Activated CD4-positive, CD25-positive, alpha-beta regulatory T cell treated with anti-CD3 and anti-CD28 coated beads, Interleukin-2, amount 50 U/mL, for 24 hours (primary cell): ENCODE measurements around the gene SLC38A5.
A peak's percentile ranks its signal among the peaks of the same experiment; 100 is the strongest.

ENCODE experiments used
- ATAC-seq, 2 donors: fragments of 150-1000 bp; cut with Tn5 transposase; one replicate each; pipeline ENCODE4 v1.10.0; 2021; ENCODE audit warnings: mild to moderate bottlenecking in 1 of 2, moderate library complexity in 1 of 2

Gene SLC38A5

DNA sequence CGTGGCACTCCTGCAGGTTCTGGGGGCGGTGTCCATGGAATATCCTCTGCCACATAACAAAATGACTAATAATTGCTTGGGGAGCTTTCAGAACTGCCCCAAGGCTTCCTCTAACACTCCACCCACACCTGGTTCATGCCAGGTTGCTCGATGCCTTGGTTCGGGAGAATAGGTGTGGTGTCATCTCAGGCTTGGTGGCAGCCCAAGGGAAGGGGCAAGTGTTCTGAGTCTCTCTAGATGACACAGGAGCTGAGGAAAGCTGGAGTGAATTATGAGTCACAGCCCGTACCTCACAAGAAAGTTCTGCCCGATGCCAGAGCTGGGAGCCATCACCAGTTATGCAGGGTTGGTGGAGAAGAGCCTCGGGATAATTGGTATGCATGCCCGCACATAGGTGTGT, 20.6 kb upstream of the SLC38A5 start:
- ATAC-seq = no peak

- ATAC-seq = no peak
Observed at GRCh38 chrX:48489892-48490291, 19.8 kb upstream of the SLC38A5 start.

DNA sequence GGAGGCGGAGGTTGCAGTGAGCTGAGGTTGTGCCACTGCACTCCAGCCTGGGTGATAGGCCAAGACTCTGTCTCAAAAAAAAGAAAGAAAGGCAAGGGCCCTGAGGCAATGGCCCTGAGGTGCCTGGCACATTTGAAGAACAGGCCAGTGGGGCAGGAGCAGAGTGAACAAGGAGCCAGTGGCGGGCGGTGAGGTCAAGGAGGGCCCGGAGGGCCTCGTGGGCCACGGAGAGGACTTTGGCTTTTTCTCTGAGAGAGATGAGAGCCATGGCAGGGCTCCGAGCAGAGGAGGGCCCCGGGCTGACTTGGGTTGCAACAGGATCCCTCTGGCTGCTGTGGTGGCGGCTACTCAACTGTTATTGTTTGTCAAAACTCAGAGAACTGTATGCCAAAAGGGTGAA, 19.2 kb upstream of the SLC38A5 start:
- ATAC-seq = no peak

GRCh38 chrX:48488034-48488433, 18.0 kb upstream of the SLC38A5 start:
- no peak for ATAC-seq

GRCh38 chrX:48487362-48487798, 17.3 kb upstream of the SLC38A5 start:
- no peak for ATAC-seq

DNA sequence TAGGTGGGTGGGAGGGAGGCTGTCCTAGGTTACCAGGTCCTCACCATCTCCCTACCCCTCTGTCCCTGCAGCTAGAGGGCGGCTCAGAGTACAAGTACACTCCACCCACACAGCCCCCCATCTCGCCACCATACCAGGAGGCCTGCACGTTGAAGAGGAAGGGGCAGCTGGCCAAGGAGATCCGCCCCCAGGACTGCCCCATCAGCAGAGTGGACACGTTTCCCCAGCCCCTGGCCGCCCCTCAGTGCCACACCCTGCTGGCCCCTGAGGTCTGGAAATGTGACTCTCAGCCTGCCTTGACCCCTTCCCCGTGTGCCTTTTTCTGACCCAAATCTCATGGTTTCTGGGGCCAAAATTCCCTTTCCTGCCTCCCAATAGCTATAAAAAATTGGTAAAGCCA, 12.5 kb upstream of the SLC38A5 start:
- ATAC-seq = no peak

DNA sequence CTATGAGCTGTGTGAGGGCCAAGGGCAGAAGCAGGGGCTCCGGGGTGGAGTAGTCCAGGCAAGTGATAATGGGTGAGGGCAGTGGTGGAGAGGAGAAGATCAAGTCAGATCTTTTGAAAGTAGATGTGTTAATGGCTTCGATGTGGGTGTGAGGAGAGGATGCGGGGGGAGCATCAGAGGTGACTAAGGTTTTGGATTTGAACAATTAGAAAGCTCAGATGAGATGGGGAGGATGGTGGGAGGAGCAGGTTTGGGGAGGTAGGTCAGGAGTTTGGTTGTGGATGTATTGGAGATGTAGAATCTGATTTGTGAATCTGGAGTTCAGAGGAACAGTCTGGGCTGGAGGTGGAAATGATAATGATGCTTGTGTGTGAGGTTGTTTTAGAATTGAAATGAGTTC, 10.5 kb upstream of the SLC38A5 start:
- no peak for ATAC-seq

- no peak for ATAC-seq
Observed at GRCh38 chrX:48480142-48480541, 10.1 kb upstream of the SLC38A5 start.

DNA sequence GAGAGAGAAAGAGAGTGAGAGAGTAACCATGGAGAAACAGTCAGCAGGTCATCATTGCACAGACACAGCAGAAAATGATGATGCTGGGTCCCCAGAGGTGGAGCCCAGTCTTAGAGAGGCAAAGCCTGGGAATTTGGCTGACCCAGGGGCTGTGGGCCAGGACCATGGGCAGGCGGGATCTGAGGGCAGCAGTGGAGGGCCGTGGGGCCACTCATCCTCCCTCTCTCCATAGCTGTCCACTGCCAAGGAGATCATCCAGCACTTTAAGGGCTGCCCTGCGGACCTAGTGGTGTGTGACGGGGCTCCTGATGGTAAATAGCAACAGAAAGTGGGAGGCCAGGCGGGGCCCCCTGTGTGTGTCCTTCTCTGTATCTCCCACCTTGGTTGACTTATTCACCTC, 8.7 kb upstream of the SLC38A5 start:
- no peak for ATAC-seq

- no peak for ATAC-seq
Observed at GRCh38 chrX:48477960-48478755, 8.1 kb upstream of the SLC38A5 start.

DNA sequence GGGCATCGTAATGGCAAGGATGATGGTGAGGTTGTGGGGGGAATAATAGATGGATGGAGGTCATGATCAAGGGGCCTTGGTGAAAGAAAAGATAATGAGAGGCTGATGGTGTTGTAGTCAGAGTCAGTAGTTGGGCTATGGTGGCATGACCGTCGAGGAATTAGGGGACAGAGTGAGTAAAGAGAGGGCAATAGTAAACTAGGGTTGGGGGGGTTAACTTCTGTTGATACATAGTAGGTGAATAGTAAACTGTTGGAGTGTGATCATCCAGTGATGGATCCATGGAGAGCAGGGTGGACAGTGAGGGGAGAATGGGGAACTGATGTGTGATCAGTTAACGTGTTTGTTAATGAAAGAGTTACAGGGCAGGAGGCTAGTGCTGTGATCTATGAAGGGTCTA, 6.9 kb upstream of the SLC38A5 start:
- ATAC-seq = no peak

DNA sequence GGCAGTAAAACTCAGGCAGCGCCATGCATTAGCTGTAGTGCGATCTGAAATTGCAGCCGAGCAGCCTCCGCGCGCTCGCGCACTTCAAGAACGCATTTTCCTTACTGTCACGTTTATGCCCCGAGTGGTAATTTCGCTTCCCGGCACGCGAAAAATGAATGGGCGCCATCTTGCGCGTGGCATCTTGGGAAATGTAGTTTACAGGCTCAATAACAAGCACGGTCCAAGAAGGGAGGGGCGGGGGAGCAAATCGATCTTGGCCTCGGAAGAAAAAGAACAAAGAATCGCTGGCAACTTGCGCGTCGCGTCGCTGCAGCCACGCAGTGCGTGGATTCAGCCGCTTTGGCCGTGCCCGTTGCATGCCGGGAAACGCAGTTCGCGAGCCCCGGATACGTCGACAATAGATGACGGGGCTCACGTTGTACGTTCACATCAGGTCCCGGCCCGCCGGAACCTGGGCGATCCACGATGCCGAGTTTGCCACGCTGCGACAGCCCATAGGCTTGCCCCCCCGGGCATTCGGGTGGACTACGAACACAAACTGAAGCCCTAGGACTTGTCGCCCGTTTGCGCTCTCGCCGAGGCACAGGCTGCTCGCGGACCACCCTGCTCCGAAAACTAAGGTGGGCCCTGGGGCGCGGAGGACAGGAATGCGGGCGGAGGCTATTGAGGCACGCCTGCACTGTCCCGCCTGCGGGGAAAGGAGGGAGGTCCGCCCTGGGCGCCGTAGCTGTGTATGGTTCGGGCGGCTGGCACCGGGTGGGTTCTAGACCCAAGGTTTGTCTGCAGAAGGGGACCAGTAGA, 5.9 kb upstream of the SLC38A5 start, which contains the start of gene FTSJ1:
Gene FTSJ1, plus strand, starts transcription at position 426 of the 804 bp plus-strand sequence. CDS start 1,849 bp downstream, outside the sequence.
- ATAC-seq = peak; percentile 95 to 96

GRCh38 chrX:48475296-48475695, 5.2 kb upstream of the SLC38A5 start:
- peak in 1 of 2 donors; percentile 17 for ATAC-seq

- no peak for ATAC-seq
Observed at GRCh38 chrX:48474581-48474980, 4.5 kb upstream of the SLC38A5 start.

DNA sequence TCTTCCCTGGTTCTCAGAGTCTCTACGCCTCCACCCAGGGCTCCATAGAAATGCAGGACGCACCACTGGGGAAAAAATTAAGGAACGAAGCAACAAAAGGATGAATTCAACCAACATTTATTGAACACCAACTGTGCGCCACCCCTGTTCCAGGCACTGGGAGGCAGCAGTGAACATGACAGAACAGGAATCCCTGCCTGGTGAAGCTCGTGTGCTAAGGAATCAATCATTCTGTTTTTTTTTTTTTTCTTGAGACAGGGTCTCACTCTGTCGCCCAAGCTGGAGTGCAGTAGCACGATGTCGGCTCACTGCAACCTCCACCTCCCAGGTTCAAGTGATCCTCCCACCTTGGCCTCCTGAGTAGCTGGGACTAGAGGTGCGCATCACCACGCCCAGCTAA, 4.1 kb upstream of the SLC38A5 start:
- ATAC-seq = no peak

GRCh38 chrX:48473704-48473990, 3.6 kb upstream of the SLC38A5 start:
- no peak for ATAC-seq

- no peak for ATAC-seq
Observed at GRCh38 chrX:48472851-48473703, 3.0 kb upstream of the SLC38A5 start.

GRCh38 chrX:48472225-48472624, 2.2 kb upstream of the SLC38A5 start:
- no peak for ATAC-seq

DNA sequence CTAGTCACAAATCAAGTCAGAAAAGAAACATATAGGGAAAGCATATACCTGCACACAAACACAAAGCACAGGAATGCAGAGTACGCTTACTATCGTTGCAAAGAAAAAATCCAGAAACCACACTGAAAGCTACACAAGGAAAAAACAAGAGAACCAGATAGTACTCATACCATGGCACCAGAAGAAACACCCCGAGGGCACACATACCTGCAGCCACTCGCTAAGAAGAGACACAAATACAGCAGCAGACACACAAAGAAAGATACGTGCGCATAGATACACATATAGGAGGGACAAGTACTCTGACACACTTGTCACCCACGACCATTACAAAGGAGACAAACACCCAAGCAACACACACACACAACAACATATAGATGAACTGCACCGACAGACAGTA, 1.4 kb upstream of the SLC38A5 start:
- ATAC-seq = no peak

GRCh38 chrX:48470833-48471118, 716 bp upstream of the SLC38A5 start:
- no peak for ATAC-seq

DNA sequence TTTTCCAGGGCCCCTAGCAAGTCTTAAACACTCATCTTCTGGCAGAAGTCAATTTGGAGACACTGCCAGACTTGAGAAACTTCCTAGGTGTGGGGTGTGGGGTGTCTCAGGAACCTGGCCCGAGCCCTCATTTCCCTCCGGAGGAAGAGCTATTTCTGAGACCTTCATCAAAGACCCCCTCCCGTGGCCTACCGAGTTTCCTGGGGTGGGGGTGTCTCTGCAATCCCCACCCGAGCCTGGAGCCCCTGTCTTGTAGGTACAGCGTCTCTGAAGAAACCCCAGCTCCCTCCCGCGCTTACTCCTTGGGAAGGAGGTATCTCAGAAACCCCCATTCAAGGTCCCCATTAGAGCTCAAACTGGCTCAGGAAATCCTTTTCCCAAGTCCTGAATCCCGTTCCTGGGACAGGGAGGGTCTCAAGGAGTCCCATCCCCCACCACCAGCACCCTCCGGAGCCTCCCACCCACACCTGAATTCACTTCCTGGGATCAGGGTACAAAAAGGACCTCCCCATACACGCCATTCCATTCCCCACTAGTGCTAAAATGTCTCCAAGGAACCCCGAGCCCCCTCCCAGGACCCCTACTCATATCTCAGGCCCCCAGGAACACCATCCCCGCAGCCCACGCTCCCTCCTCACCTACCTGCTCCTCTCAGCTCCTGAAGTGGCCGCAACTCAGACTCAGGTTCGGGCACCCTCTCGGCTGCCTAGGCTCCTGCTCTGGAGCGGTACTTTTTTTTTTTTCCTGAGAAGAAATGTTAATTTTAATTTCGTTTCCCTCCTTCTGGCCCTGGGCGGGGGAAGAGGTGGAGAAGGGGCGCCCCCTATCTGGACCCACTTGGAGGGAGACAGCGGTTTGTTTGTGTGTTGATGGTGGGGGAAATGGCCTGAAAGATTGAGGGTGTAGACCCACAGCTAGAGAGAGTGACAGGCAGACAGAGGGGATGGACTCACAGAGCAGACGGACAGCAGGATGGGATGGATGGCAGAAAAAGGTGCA, 1.1 kb downstream of the SLC38A5 start:
- ATAC-seq = peak; percentile 32 to 37

- ATAC-seq = peak; percentile 62 to 77
Observed at GRCh38 chrX:48468247-48468671, 1.8 kb downstream of the SLC38A5 start.
